HG03196 (cell line): Measurements from ENCODE around the gene SLC6A14.

Source experiments
- ATAC-seq: cut with Tn5 transposase; IDR thresholded peaks from one replicate; pipeline ENCODE4 v1.9.1; 2021; ENCODE audit not compliant: unreplicated experiment

SLC6A14 gene

DNA sequence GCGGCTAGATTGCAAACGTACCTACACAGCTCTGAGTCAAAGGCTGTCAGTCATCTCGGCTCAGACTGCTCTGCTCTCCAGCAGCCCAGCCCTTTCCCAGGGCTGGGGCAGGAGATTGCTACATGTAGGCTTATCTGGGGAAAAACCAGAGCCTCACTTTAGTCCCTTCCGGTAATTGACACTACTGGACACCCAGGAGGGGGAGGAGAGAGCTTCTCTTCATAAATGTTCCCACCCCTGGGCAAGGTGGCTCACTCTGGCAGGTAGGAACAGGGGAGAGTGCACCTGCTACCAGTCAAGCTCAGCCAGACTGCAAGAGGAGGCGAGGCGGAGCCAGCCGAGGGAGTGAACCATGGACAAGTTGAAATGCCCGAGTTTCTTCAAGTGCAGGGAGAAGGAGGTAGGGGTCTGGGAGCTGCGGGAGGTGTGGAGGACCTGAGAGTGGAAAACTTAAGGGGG lies at the start of gene SLC6A14:
TSS of gene SLC6A14 (plus strand) at position 249 of the 459 bp plus-strand sequence. CDS start at position 353, 104 bp downstream.
- ATAC-seq: no peak

DNA sequence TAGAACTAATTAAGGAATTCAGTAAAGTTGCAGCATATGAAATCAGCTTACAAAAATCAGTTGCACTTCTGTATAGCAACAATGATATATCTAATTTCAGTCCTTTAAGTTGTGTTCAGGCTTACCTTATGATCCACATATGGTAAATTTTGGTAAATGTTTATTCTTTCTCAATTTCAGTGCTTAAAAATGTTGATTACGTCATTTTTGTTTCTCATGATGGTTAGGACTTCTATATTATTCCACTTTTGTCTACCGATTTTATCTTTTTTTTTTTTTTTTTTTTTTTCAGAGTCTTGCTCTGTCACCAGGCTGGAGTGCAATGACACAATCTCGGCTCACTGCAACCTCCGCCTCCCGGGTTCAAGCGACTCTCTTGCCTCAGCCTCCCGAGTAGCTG lies 40.7 kb upstream of the SLC6A14 start:
- no peak for ATAC-seq

- no peak for ATAC-seq
These were observed 36.7 kb upstream of the SLC6A14 start for GRCh38 chrX:116399681-116400080.

DNA sequence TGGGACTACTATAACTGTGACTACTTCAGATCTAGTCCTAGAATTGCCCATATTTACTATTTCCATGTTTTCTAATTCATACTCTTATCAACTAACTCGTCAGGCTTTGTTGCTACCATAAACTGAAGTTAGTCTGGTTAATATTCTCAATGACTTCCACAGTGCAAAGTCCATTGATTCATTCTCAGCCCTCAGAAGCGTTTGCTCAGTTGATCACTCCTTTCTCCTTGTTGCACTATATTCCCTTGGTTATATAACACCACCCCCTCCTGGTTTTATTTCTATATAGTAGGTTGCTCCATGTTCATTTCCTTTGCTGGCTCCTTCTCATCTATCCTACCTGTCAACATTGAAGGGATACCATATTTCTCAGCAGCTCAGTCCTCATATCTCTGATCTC lies 27.2 kb upstream of the SLC6A14 start:
- ATAC-seq: no peak

- no peak for ATAC-seq
These were observed 23.1 kb upstream of the SLC6A14 start for GRCh38 chrX:116413273-116413672.

- no peak for ATAC-seq
These were observed 19.2 kb upstream of the SLC6A14 start for GRCh38 chrX:116417214-116417613.

DNA sequence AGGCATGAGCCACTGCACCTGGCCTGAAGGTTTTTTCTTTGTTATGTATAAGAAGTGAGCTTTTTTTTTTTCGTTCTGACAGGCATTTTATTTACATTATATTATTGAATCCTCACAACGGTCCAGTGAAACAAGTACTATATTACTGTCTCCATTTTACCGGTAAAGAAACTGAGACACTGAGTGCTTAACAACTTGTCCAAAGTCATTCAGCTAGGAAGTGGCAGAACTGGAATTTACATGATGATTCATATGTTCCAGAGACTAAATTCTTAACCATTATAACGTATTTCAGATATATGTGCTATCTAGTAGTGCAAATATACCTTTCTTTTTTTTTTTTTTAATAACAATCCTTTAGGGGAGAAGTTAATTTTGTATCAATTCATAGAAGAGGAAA lies 18.4 kb upstream of the SLC6A14 start:
- no peak for ATAC-seq

- ATAC-seq: no peak
These were observed 8.4 kb upstream of the SLC6A14 start for GRCh38 chrX:116427978-116428377.

DNA sequence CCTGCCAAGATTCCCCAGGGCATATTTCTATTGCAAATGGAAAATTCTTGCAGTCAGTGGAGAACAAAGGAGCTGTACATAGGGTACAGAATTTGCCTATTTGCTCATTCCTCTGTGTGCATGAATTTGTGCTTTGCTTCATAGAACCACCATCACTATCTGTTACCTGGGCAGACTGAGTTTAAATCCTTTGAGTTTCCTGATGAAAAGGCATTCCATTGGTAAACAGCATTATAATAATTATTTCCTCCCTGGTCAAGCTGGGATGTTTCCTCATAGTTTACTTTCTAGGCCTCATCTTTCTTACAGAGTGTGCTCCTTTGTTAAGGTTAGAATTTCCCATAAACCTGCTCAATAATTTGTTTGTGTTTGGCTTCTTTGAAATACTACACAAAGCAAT lies 809 bp upstream of the SLC6A14 start:
- no peak for ATAC-seq

- ATAC-seq: no peak
These were observed 12.8 kb downstream of the SLC6A14 start for GRCh38 chrX:116449156-116449555.

- no peak for ATAC-seq
These were observed 26.4 kb downstream of the SLC6A14 start, which contains the start of gene CT83 for GRCh38 chrX:116462822-116463221. Gene CT83 (minus strand): TSS chrX:116462976. CDS start chrX:116462856, 120 bp downstream.

DNA sequence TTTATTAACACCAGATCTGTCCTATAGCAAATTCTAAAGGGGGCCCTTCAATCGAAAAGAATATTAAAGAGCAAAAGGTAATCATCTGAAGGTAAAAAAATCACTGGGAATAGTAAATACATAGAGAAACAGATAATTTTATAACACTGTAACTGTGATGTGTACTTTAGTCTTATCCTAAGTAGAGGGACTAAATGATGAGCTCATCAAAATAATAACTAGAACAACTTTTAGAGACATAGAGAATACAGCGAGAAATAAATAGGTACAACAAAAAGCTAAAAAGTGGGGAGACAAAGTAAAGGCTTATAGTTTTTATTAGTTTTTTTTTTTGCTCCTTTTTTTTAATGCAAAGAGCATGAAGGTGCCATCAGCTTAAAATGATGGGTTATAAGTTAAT lies 43.7 kb downstream of the SLC6A14 start:
- no peak for ATAC-seq

DNA sequence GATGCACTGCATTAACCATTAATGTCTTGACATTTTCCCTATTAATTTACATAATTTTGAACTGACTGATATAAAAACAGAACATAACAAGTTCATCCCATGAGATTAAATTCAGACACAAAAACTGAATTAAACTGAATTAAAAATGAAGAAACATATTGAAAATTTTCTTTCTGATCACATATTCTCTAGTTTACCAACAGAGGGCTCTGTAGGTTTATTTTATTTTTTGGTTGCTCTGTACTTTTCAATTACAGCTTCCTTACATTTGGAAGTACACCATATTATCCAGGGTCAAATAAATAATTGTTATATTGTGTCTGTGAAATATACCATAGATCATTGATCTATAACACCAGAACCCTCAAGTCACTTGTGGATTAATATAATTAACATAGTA lies 53.7 kb downstream of the SLC6A14 start:
- ATAC-seq: no peak

- ATAC-seq: no peak
These were observed 56.9 kb downstream of the SLC6A14 start for GRCh38 chrX:116493271-116493670.

- ATAC-seq: no peak
These were observed 63.4 kb downstream of the SLC6A14 start for GRCh38 chrX:116499780-116500179.
